Measurements from ENCODE around the gene TMEM161A. TPM values are rescaled to one million over a fixed set of nuclear protein-coding genes. Genes with fewer than 3 reads are reported as not detected.

Gene TMEM161A
- 15.8 and 16.0 TPM in 2 replicates for total RNA-seq

GRCh38 chr19:19138109-19138981 is at the start of gene TMEM161A:
TSS of gene TMEM161A (minus strand) at chr19:19138478. CDS start at chr19:19138428, 50 bp downstream.

GRCh38 chr19:19170053-19170872 is 32.0 kb upstream of the TMEM161A start, which contains the start of gene MEF2B:
TSS of gene MEF2B (minus strand) at chr19:19170263. CDS start at chr19:19150735, 19,528 bp downstream.

Other genes starting within 250 kb of the TMEM161A start
- gene CERS1, start 242.3 kb downstream of the TMEM161A start, total RNA-seq: 0.40 and 0.93 TPM in 2 replicates
- gene COPE, start 219.1 kb downstream of the TMEM161A start, total RNA-seq: 204 and 212 TPM in 2 replicates
- 56.2 and 67.2 TPM in 2 replicates for gene DDX49, start 218.8 kb downstream of the TMEM161A start, total RNA-seq
- gene HOMER3, start 197.3 kb downstream of the TMEM161A start, total RNA-seq: 105 and 114 TPM in 2 replicates
- 23.5 and 27.9 TPM in 2 replicates for gene SUGP2, start 105.0 kb downstream of the TMEM161A start, total RNA-seq
- gene ARMC6, start 104.9 kb downstream of the TMEM161A start, total RNA-seq: 30.8 and 44.0 TPM in 2 replicates
- 4.9 and 5.3 TPM in 2 replicates for gene SLC25A42, start 74.5 kb downstream of the TMEM161A start, total RNA-seq
- gene MEF2B, start 31.8 kb upstream of the TMEM161A start, total RNA-seq: not detected in 2 replicates
- gene BORCS8, start 53.7 kb upstream of the TMEM161A start, total RNA-seq: 15.5 and 18.9 TPM in 2 replicates
- 38.8 and 40.3 TPM in 2 replicates for gene RFXANK, start 53.8 kb upstream of the TMEM161A start, total RNA-seq
- 6.4 and 11.4 TPM in 2 replicates for gene NR2C2AP, start 64.9 kb upstream of the TMEM161A start, total RNA-seq
- under 0.01 TPM in 1 of 2 replicates, not detected in the other for gene NCAN, start 73.5 kb upstream of the TMEM161A start, total RNA-seq
- gene TM6SF2, start 134.8 kb upstream of the TMEM161A start, total RNA-seq: 0.53 and 0.75 TPM in 2 replicates
- gene SUGP1, start 182.0 kb upstream of the TMEM161A start, total RNA-seq: 28.0 and 29.2 TPM in 2 replicates
- gene MAU2, start 182.4 kb upstream of the TMEM161A start, total RNA-seq: 23.3 and 26.7 TPM in 2 replicates